Measurements from ENCODE around the gene DENND6A.
"Not testable (repeated sequence)": the region's sequence is repeated elsewhere in the genome, so short reads cannot be mapped to it uniquely, and the experiment has no call there.

DENND6A gene

DNA sequence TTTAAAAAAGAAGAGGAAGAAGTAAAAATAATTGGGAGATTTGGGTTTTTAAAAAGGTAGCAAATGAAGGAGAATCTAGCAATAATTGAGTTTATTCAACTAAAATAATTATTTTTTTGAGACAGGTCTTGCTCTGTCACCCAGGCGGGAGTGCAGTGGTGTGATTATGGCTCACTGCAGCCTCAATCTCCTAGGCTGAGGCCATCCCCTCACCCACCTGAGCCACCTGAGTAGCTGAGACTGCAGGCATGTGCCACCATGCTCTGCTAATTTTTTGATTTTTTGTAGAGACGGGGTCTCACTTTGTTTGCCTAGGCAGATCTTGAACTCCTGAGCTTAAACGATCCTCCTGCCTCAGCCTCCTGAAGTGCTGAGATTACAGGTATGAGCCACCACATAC is 68.1 kb downstream of the DENND6A start:
- no peak for DNase-seq

- no peak for DNase-seq
Measured at GRCh38 chr3:57622362-57622761, 70.5 kb downstream of the DENND6A start.

DNA sequence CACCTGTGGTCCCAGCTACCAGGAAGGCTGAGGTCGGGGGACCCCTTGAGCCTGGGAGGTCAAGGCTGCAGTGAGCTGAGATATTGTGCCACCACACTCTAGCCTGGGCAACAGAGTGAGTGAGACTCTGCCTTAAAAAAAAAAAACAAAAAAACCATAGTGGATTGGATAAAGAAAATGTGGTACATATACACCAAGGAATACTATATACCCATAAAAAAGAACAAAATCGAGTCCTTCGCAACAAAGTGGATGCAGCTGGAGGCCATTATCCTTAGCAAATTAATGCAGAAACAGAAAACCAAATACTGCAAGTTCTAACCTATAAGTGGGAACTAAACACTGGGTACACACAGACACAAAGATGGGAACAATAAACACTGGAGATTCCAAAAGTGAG is 75.1 kb downstream of the DENND6A start:
- DNase-seq: no peak

DNA sequence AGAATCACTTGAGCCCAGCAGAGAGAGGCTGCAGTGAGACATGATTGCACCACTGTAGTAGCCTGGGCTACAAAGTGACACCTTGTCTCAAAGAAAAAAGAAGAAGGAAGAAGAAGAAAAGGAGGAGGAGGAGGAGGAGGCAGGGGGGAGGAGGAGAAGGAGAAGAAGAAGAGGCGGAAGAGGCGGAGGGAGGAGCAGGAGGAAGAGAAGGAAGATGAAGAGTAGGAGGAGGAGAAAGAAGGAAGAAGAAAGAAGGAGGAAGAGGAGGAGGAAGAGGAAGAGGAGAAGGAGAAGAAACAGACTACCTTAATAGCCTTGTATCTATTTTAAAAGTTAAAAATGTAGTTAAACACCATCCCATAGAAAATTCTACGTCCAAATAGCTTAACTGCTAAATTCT is 76.6 kb downstream of the DENND6A start:
- DNase-seq: no peak

DNA sequence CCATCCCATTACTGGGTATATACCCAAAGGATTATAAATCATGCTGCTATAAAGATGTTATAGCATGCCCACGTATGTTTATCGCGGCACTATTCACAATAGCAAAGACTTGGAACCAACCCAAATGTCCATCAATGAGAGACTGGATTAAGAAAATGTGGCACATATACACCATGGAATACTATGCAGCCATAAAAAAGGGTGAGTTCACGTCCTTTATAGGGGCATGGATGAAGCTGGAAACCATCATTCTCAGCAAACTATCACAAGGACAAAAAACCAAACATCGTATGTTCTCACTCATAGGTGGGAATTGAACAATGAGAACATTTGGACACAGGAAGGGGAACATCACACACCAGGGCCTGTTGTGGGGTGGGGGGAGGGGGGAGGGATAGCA is 81.0 kb downstream of the DENND6A start:
- not testable (repeated sequence) for DNase-seq

GRCh38 chr3:57605683-57606082 is 87.2 kb downstream of the DENND6A start:
- no peak for DNase-seq

GRCh38 chr3:57604971-57605370 is 87.9 kb downstream of the DENND6A start:
- DNase-seq: no peak

DNA sequence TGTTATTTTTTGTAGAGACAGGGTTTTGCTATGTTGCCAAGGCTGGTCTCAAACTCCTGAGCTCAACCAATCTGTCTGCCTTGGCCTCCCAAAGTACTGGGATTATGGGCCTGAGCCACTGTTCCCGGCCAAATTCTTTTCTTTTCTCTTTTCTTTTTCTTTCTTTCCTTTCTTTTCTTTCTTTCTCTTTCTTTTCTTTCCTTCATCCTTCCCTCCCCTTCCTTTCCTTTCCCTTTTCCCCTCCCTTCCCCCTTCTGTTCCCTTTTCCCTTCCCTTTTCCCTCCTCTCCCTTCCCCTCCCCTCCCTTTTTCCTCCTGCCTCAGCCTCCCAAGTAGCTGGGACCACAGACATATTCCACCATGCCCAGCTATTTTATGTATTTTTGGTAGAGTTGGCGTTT is 92.7 kb downstream of the DENND6A start:
- no peak for DNase-seq

DNA sequence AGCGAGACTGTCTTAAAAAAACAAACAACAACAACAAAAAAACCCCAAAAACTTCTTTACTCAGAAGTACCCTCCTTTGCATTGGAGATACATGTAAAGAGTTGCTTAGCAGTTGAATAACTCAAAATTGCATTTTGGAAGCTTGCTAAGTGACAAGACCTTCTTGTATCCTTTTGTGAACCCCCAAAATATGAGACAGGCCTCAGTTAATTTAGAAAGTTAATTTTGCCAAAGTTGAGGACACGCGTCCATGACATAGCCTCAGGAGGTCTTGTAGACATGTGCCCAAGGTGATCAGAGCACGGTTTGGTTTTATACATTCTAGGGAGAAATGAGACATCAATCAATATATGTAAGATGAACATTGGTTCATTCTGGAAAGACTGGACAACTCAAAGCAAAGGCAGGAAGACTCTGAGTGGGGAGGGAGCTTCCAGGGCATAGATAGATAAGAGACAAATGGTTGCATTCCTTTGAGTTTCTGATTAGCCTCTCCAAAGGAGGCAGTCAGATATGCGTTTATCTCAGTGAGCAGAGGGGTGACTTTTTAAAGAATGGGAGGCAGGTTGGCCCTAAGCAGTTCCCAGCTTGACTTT is 94.0 kb downstream of the DENND6A start:
- DNase-seq: no peak

DNA sequence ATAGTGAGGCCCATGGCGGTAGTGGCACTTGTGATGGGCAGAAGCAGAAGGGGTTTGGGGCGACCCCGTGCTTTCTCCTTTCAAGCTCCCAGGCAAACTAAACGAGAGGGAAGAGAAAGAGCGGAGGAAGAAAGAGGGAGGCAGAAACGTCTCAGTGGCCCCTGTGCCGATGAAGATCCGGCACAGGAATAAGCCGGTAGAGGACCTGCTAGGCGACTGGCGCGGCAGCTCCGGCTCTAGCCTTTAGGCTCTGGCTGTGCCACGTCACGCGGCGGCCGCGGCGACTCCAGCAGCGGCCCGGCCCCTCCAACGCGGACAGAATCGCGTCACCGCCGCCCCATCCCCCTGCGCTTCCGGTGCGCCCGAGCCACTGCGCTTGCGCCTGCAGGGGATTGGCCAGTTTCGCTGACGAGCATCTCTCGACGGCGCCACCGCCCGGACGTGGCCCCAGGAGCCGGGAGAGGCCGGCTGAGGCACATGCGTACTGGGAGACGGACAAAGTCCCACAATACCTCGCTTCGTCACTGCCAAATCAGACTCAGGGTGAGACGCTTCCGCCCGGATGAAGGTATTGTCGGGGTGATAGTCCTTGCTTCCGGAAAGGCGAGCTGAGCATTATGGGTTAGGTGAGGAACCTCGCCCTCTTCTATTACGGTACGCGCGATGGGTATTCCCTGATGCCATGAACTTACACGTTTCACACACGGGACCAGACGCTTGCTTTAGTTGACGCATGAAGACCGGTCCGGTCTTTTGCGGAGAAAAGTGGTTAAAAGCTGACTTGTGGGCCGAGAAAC is 95.6 kb downstream of the DENND6A start, which contains the start of gene ARF4:
Gene ARF4 (minus strand): TSS at position 218 of the 797 bp plus-strand sequence. CDS start 204 bp downstream, at position 14.
- DNase-seq: peak; percentile 95 to 97

GRCh38 chr3:57596495-57597126 is 96.3 kb downstream of the DENND6A start:
- peak in 1 of 2 experiments; percentile 10 for DNase-seq

DNA sequence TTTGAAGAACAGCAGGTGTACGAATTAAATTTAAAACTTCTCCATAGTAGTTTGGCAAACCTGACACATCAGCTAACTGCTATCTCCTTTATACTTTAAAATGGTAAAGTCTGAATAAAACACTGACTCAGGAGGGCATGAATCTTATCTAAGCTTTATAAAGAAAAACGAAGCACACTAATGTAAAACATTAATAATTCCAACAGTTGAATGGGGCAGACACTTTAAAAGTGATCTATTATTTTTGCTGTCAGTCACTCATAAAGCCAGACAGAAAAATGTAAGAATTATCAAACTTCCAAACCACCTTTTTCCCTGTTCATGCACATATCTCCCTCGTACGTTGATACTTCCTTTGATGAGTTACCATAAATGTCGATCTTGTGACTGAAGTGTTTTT is 98.3 kb downstream of the DENND6A start:
- no peak for DNase-seq

- DNase-seq: no peak
Measured at GRCh38 chr3:57594144-57594543, 98.7 kb downstream of the DENND6A start.

GRCh38 chr3:57592306-57592705 is 100.6 kb downstream of the DENND6A start:
- DNase-seq: no peak

- DNase-seq: no peak
Measured at GRCh38 chr3:57587905-57588304, 105.0 kb downstream of the DENND6A start.

- DNase-seq: no peak
Measured at GRCh38 chr3:57586778-57587177, 106.1 kb downstream of the DENND6A start.

- DNase-seq: no peak
Measured at GRCh38 chr3:57583544-57583943, 109.3 kb downstream of the DENND6A start.

- DNase-seq: no peak
Measured at GRCh38 chr3:57582474-57583168, 110.3 kb downstream of the DENND6A start.

DNA sequence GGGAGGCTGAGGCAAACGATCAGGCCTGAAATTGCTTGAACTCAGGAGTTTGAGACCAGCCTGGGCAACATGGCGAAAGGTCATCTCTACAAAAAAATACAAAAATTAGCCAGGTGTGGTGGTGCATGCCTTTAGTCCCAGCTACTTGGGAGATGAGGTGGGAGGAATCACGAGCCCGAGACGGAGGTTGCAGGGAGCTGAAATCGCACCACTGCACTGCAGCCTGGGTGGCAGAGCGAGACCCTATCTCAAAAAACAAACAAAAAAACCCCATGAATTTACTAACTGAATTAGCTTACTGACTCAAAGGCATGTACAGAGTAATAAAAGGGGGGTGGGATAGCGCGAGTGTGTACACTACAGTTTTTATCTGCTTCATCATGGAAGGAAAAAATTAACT is 115.1 kb downstream of the DENND6A start:
- no peak for DNase-seq

DNA sequence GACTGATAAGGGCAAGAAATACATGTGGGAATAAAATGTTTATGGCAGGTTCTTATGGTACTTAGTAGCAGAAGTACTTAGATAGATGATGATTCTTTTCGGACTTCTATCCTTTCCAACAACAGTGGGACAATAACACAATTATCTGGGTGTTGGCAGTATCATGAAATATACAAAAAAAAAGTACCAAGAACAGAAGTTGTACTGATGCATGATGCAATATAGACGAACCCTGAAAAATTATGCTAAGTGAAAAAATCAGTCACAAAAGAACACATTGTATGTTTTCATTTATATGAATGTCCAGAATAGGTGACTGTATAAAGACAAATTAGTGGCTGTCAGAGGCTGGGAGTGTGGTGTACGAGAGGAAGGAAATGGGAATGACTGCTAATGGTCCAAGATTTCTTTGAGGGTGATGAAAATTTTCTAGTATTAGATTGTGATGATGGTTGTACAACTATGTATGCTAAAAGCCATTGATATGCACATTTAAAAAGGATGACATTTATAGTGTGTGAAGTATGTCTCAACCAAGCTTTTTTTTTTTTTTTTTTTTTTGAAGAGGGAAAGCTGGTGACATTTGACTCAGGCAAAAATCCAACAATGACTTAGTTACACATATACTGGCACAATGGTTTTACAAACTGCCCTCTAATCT is 116.8 kb downstream of the DENND6A start:
- no peak for DNase-seq
